ENCODE data around the gene ZNF639.
A peak's percentile ranks its signal among the peaks of the same experiment; 100 is the strongest.
"Not testable (repeated sequence)": the region's sequence is repeated elsewhere in the genome, so short reads cannot be mapped to it uniquely, and the experiment has no call there.

The ZNF639 gene, protein sequence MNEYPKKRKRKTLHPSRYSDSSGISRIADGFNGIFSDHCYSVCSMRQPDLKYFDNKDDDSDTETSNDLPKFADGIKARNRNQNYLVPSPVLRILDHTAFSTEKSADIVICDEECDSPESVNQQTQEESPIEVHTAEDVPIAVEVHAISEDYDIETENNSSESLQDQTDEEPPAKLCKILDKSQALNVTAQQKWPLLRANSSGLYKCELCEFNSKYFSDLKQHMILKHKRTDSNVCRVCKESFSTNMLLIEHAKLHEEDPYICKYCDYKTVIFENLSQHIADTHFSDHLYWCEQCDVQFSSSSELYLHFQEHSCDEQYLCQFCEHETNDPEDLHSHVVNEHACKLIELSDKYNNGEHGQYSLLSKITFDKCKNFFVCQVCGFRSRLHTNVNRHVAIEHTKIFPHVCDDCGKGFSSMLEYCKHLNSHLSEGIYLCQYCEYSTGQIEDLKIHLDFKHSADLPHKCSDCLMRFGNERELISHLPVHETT

DNA sequence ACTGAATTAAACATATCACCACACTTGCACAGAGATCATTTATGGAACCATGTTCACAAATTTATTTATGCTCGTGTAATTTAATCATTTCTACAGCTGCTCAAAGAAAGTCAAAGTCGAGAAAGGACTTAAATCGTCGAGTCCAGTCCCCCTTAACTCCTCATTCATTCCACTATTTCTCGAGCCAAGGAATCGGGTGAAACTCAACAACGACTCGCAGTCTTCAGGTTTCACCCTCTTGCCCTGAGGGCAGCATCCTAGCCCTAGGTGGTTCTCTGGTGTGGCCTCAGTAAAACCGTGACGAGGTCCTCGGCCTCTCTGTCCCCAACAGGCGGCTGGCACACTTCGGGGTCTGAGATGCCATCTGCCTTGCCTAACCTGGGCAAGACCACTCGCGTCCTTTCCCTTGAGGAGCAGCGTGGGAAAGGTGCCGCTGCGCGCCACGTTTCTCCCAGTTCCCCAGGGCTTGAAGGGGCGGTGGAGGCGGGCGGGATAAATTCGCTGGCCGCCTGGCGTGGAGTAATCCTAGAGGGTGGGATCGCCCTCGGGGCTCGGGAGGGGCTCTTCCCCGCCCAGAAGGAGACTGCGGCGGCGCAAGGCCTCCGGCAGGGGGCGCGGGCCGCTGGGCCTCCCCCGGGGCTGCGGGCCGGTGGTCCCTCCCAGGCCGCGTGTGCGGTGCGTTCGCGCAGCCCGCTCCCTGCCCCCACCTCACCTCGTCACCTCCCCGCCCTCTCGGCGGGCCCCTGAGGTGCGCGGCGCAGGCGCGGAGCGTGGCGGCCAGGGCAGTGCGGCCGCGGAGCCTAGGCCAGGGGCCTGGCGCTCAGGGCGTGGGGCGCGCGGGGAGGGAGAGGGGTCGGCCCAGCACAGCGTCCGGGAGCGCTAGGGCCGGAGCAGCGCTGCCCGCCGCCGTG, at the start of gene ZNF639:
Gene ZNF639 (plus strand): TSS at position 746 of the 911 bp plus-strand sequence. CDS start 5,263 bp downstream, outside the sequence.
- peak; percentile 97 for DNase-seq

DNA sequence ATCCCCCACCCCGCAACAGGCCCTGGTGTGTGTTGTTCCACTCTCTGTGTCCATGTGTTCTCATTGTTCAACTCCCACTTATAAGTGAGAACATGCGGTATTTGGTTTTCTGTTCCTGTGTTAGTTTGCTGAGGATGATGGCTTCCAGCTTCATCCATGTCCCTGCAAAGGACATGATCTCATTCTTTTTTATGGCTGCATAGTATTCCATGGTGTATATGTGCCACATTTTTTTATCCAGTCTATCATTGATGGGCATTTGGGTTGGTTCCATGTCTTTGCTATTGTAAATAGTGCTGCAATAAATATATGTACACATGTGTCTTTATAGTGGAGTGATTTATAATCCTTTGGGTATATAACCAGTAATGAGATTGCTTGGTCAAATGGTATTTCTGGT, 48.4 kb upstream of the ZNF639 start:
- DNase-seq = not testable (repeated sequence)

DNA sequence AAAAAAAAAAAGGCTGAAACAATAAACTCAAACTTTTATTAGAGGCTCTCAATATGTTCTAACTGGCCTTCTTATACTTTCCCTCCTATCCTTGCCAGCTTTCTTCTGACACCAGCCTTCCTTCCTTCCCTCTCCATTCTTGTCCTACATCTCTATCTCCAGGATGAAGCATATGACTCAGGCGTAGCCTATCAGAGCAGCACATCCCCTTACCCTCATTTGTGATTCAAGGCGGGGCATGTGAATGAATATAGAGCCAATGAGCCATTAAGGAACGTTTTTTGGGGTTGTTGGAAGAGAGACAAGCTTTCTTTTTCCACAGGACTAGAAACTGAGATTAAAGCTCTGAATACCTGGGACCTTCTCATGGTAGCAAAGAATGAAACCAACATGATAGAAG, 46.8 kb upstream of the ZNF639 start:
- DNase-seq = no peak

DNA sequence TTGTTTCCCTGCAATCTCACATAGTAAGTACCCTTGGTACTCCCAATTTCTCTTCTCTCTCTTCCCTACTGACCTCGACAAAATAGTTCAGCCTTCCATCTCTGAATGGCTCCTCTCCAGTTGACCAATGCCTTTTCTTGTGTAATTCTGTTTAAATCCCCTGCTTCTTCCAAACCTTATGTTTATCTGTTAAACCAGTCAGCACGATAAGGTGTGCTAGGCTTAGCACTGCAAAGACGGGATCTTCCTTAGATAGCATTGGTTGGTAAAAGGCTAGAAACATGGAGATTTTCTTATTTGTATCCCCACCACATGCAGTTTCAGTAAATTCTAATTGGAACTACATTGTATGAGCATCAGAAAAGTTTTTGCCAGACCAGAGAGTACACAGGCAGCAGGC, 46.1 kb upstream of the ZNF639 start:
- DNase-seq = no peak

DNA sequence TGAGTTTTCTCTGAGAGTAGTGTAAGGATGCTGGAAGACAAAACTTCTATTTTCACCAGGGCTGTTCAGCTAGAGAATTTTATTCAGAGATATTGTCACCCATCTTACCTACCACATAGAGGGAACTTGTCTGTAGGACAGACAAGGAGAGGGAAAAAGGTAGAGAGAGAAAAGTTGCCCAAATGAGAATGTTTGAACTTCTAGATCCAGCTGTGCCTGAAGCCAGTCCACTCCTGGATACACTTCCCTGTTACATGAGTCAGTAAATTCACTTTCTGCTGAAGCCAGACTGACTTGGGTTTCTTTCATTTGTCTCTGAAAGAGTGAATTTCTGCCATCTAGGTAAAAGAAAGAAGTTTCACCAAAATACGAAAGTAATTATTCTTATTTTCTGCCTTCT, 44.7 kb upstream of the ZNF639 start:
- no peak for DNase-seq

DNA sequence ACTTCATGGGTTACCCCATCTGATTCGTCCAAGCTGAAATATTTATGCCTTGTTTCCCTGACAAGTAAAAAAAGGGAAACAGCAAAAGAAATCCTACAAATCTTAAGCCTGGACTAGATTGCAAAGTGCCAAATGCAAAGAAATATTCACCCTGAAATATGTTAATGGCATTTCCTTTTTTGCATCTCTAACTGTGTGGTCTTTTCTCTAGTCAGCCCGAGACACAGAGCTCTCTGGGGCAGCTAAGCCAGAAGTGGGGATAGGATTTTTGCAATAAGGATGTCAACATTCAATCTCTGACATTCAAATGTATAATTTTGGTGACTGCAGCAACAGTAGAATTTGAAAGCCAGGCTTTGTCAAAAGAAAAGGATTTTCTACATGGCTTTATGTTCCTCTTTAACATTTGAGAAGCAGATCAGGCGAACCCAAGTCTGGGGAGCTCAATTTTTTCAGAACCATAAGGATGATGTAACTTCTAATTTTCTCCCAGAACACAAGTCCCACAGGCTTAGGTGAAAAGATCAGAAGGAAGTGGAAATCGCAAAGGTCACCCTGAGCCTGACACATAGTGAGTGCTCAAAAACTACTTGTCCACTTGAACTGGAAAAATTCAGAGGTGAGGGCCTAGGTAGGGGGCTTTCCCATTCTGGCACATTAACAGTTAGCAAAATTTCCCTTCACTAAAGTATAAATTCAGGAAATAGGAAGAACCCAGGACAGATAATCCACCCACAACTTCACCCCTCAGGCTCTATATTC, 43.7 kb upstream of the ZNF639 start:
- no peak for DNase-seq

DNA sequence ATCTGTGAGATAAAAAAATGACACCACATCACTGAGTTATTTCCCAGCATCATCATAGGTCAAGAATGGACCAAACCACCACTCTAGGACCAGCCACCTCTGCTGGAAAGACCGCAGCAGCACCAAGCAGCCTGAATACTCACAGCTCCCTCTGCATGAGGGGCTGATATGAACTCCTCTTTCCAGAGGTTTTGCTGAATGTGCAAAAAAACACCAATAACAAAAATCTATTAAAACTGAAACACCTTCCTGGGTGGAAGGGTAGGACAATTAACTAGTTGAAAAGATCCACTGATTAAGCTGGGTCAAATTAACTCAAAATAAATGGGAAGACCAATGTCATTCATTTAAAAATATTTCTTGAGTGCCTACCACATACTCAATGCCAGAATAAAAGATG, 43.0 kb upstream of the ZNF639 start:
- DNase-seq = no peak

DNA sequence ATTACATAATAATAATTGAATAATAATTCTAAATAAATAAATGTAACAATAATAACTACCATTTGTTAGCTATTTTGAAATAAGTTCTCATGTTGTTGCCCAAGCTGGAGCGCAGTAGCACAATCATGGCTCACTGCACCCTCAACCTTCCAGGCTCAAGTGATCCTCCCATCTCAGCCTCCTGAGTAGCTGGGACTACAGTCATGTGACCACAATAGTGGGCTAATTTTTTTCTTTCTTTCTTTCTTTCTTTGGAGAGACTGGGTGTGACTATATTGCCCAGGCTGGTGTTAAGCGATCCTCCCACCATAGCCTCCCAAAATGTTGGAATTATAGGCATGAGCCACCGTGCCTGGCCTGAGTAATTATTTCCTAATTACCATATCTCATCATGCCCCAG, 41.0 kb upstream of the ZNF639 start:
- DNase-seq = no peak

DNA sequence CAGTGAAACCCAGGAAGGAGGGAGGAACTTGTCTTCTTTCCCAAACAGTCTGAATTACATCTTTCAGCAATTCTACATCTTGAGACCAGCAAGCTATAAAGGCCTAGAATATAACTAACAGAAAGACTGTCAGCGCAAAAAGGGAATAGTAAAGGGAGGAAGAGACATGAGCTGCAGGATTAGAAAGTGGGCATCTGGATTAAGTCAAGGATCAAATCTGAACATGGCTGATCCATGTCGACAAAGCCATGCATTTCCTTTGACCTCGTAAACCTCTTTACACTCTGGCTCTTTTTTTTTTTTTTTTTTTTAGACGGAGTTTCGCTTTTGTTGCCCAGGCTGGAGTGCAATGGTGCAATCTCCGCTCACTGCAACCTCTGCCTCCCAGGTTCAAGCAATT, 36.5 kb upstream of the ZNF639 start:
- DNase-seq = no peak

DNA sequence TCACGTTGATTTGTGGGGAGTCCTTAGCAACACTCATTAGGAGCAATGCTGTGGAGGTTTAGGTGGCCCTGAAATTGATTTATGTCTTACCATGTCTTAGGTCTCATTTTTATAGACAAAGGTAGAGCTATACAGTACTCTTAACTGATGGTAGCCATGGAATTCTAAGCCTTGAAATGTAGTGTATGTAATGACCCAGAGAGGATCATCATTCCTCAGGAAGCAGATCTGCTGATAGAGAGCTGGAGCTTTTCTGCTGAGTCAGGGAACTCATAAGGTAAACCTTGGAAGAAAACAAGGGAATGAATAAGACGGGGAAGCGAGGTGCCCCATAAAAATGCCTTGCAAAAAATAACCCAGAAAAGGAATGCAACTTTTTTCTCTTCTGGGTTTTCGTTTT, 34.0 kb upstream of the ZNF639 start:
- no peak for DNase-seq

DNA sequence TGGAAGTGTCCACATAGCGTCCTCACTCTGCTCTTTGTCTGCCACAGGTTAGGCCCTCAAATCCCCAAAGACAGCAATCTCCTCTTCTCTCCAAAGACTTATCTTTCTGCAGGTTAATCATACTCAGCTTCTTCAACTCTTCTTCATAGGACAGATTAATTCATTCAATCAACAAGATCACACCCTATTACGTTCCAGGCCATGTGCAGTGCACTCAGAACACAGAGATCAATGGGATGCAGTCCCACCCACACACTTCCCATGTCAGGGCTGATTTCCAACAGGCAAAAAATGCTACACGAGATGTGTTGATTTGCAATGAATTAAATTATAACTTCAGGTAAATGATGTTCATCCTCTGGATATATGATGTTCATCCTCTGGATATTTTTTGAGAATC, 33.5 kb upstream of the ZNF639 start:
- no peak for DNase-seq

DNA sequence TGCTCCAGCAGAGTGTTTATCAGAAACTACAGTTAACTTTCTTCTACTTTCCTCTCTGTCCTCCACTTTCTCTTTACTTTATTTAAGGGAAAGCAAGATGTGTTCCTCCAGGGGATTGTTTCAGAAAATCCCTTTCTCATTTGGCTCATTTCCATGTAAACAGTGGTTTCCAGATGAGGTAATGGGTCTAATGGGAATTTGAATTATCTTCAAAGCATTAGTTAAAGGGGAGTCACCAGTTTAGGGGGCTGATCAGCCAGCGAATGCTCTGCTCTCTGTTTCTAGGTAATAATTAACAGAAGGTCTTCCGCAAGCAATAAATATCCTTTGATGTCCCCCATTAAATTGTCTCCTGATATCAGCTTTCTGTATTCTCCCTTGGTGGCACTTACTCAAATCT, 30.4 kb upstream of the ZNF639 start:
- DNase-seq = no peak

DNA sequence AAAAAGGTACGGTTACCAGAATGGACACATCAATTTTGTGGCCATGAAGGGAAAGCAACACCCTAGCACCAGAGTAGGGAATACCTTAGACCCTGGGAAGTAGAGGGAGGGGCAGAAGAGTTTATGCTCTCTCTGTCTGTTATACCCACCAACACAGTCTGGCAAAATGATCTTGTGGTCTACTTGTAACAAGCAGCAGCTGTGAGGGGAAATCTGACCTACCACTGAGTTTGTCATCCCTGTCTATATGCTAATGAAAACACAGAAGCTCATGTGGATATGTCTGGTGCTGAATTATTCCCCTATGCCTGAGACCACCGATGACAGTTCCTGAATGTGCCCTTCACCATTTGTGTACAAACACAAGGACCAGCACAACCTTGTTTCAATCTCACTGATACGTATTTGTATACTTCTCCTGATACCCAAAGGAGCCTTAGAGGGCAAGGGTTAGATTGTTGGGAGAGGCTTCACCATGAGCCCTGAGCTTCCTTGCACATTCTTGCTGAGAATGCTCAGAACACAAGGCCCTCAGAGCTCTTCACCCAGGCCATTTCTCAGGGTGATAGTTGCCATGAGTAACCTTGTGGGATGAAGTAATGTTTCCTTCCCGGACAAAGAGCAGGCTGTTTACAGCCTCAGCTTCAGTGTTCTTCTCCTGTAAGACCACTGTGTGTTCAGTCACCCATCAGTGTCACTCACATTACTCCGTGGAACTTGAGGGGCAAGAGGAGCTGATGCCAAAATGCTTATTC, 24.7 kb upstream of the ZNF639 start:
- no peak for DNase-seq

DNA sequence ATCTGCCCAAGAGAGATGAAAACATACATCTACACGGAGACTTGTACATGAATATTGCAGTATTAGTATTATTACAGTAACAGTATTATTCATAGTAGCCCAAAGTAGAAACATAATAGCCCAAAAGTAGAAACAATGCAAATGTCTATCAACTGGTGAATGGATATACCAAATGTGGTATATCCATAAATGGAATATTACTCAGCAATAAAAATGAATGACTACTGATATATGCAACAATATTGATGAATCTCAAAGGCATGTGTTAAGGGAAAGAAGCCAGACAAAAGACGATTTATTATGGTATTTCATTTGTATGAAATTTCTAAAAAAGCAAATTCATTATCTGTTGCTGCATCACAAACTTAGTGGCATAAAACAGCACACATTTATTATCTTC, 23.5 kb upstream of the ZNF639 start:
- DNase-seq = no peak

DNA sequence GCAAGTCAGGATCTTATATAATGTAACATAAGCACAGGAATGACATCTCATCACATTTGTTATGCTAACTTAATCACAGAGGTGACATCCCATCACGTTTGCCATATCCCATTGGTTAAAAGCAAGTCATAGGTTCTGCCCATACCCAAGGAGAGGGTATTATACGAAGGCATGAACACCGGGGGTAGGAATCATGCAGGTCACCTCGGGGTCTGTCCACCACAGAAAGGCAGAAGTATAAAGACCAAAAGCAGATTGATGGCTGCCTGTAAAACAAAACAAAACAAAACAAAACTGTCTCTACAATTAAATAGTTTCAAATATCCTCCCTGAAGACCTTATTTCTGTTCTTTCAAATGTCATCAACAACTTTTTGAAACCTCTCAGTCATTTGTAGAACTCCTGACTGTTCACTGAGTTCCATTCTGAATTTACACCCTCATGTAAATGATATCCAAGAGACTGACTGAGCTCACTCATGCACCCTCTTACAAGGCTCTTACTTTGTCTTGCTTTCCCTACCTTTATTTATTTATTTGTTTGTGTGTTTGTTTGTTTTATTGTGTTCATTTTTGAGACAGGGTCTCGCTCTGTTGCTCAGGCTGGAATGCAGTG, 22.7 kb upstream of the ZNF639 start:
- DNase-seq = no peak

DNA sequence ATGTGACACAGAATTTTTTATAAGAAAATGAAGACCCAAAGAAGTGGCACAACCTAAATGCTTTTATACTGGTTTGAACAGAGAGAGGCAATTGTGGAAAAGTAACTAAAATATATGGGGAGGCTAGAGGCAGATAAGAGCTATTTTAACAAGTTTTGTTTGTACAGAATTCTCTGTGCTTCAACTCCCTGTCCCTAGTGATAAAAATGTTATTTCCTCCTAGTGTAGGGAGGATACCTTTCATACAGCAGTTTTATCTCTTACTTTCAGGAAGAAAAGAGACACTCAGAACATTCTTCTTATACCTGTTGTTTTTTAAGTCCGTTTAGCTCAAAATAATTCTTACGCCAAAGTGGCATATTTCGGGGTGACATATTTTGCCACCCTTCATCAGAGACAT, 21.2 kb upstream of the ZNF639 start:
- DNase-seq = no peak

DNA sequence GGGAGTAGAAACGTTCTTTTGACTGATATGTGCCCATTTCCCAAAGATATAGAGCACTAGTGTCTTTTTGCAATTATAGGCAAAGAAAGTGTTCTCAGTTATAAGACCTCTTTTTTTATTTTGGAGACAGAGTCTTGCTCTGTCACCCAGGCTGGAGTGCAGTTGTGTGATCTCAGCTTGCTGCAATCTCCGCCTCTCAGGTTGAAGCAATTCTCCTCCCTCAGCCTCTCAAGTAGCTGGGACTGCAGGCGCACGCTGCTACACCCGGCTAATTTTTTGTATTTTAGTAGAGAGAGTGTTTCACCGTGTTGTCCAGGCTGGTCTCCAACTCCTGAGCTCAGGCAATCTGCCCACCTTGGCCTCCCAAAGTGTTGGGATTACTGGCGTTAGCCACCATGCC, 20.7 kb upstream of the ZNF639 start:
- DNase-seq = no peak

DNA sequence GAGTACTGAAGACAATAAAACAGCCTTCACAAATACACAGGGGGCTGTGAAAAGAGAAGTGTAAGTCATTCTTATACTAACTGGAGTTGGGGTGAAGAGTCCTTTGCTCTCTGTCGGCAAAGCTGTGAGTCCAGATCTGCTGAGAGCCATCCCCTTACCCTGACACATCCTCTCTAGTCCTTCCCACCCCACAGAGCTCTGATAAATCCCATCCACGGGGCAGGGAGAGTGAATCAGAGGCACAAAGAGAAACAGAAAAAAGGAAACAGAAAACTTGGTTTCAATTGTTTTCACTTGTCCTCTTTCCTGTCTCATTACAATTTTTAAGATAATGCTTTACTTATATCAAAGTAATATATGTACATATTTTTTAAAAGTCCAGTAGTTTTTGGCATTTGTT, 18.2 kb upstream of the ZNF639 start:
- no peak for DNase-seq

DNA sequence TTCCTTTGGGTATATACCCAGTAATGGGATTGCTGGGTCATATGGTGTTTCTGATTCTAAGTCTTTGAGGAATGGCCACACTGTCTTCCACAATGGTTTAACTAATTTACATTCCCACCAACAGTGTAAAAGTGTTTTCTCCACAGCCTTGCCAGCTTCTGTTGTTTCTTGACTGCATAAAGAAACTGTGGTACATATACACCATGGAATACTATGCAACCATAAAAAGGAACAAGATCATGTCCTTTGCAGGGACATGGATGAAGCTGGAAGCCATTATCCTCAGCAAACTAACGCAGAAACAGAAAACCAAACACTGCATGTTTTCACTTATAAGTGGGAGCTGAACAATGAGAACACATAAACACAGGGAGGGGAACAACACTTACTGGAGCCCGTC, 15.5 kb upstream of the ZNF639 start:
- DNase-seq = not testable (repeated sequence)

DNA sequence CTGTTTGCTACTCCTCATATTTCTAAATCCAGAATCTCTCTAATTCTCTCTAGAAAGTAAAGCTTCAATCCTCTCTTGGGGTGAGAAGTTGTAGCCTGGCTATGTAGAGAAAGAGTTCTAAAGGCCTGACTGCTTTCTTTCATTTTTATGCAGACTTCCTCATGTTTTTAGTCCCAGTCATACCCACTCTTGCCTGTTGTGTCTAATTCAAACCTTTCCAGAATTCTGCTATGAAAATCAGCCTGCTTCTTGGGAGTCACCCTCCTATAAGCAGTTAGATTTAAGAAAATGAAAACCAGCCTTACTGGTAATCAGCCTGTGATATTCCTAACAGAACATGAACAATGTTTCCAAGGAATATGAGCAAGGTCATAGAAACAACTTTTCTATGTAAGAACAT, 14.8 kb upstream of the ZNF639 start:
- no peak for DNase-seq

DNA sequence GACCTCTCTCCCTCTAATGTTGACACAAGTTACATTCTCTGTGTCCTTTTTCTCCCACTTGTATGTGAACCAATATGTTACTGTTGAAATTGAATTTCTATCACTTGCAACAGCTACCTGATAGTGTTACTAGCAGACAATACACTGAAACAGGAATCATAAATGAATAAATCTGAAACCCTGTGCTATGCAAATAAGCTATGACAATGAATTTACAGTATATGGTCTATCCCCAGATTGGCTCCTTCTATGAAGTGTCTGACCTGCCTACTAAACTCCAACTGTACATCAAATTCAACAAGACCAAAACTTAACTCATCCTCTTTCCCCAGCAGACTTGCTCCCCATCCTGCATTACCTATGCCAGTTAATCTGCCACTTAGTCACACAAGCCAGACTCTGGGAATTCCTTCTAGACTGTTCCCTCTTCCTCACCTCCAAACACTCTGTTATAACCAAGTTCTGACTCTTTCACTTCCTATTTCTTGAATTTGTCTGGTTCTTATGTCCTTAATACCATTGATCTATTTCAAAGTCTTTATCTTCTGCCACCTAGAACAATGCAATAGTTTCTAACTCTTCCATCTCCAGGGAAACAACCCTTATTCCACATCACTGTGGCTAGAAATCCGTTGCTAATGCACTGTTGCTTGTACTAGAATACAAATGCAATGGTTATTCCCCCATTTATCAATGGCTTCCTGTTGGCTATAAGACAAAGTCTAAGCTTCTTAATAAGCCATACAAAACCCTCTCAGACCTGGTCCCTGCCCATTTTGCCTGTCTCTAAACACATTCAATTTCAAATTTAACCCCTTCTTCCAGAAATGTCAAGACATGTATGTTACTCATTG, 13.4 kb upstream of the ZNF639 start:
- DNase-seq = no peak

Data from NCI-H1105 (cell line).